ENCODE data around the gene BCAP31. TPM values are rescaled to one million over a fixed set of nuclear protein-coding genes. Genes with fewer than 3 reads are reported as not detected.
A peak's percentile ranks its signal among the peaks of the same experiment; 100 is the strongest.
"Not testable (repeated sequence)": the region's sequence is repeated elsewhere in the genome, so short reads cannot be mapped to it uniquely, and the experiment has no call there.

The BCAP31 gene
- total RNA-seq, 1 donor from 2014 or later, result 118 TPM

GRCh38 chrX:153714256-153714655 lies 9.9 kb downstream of the BCAP31 start:
- Mint-ChIP-seq H3K4me3 (no peak overlapping the region), H3K9me3 (peaks cover 6% of the 10 kb centered on the region), H3K27me3 (ENCODE audit: low read depth) (no peaks in the 10 kb centered on the region), H3K27ac (no peak overlapping the region), H3K36me3 (peaks cover 22% of the 10 kb centered on the region), H3K4me1 (no peaks in the 10 kb centered on the region)
- no peak for TF ChIP-seq CTCF (IDR thresholded peaks at IDR 0.05; ENCODE audit: unreplicated experiment)
- DNase-seq (ENCODE audit: low spot score in 2 of 2, unreplicated experiment in 2 of 2), result no peak

GRCh38 chrX:153709726-153710674 lies 14.2 kb downstream of the BCAP31 start:
- Mint-ChIP-seq H3K9me3 (no peaks in the 10 kb centered on the region), H3K27ac (no peak overlapping the region), H3K4me1 (peaks cover 3% of the 10 kb centered on the region), H3K4me3 (no peak overlapping the region), H3K27me3 (ENCODE audit: low read depth) (no peaks in the 10 kb centered on the region), H3K36me3 (peaks cover 13% of the 10 kb centered on the region)
- no peak for DNase-seq (ENCODE audit: low spot score in 2 of 2, unreplicated experiment in 2 of 2)
- no peak for TF ChIP-seq CTCF (IDR thresholded peaks at IDR 0.05; ENCODE audit: unreplicated experiment)

GRCh38 chrX:153708415-153708814 lies 15.8 kb downstream of the BCAP31 start:
- peak; percentile 33 for TF ChIP-seq CTCF (IDR thresholded peaks at IDR 0.05; ENCODE audit: unreplicated experiment)
- peaks cover 10% of the 10 kb centered on the region for H3K36me3 Mint-ChIP-seq
- peak in 1 of 2 experiments; percentile 76 for DNase-seq (ENCODE audit: low spot score in 2 of 2, unreplicated experiment in 2 of 2)
- peaks cover 3% of the 10 kb centered on the region for H3K4me1 Mint-ChIP-seq
- peak overlapping the region; percentile 6 for H3K27ac Mint-ChIP-seq
- H3K27me3 Mint-ChIP-seq (ENCODE audit: low read depth), result no peaks in the 10 kb centered on the region
- no peak overlapping the region for H3K4me3 Mint-ChIP-seq
- H3K9me3 Mint-ChIP-seq, result no peaks in the 10 kb centered on the region

GRCh38 chrX:153707406-153707805 lies 16.8 kb downstream of the BCAP31 start:
- no peak overlapping the region for H3K27ac Mint-ChIP-seq
- no peak for TF ChIP-seq CTCF (IDR thresholded peaks at IDR 0.05; ENCODE audit: unreplicated experiment)
- H3K36me3 Mint-ChIP-seq, result peaks cover 8% of the 10 kb centered on the region
- H3K27me3 Mint-ChIP-seq (ENCODE audit: low read depth), result no peaks in the 10 kb centered on the region
- H3K4me1 Mint-ChIP-seq, result peaks cover 3% of the 10 kb centered on the region
- no peak for DNase-seq (ENCODE audit: low spot score in 2 of 2, unreplicated experiment in 2 of 2)
- H3K9me3 Mint-ChIP-seq, result no peaks in the 10 kb centered on the region
- H3K4me3 Mint-ChIP-seq, result no peak overlapping the region

GRCh38 chrX:153706799-153707198 lies 17.4 kb downstream of the BCAP31 start:
- peaks cover 3% of the 10 kb centered on the region for H3K4me1 Mint-ChIP-seq
- no peaks in the 10 kb centered on the region for H3K27me3 Mint-ChIP-seq (ENCODE audit: low read depth)
- no peak for DNase-seq (ENCODE audit: low spot score in 2 of 2, unreplicated experiment in 2 of 2)
- no peak for TF ChIP-seq CTCF (IDR thresholded peaks at IDR 0.05; ENCODE audit: unreplicated experiment)
- no peak overlapping the region for H3K27ac Mint-ChIP-seq
- H3K36me3 Mint-ChIP-seq, result peaks cover 8% of the 10 kb centered on the region
- no peaks in the 10 kb centered on the region for H3K9me3 Mint-ChIP-seq
- H3K4me3 Mint-ChIP-seq, result no peak overlapping the region

GRCh38 chrX:153705403-153706060 lies 18.7 kb downstream of the BCAP31 start:
- not testable (repeated sequence) for DNase-seq (ENCODE audit: low spot score in 2 of 2, unreplicated experiment in 2 of 2); H3K9me3 Mint-ChIP-seq; H3K36me3 Mint-ChIP-seq; H3K4me3 Mint-ChIP-seq; H3K27me3 Mint-ChIP-seq (ENCODE audit: low read depth); H3K4me1 Mint-ChIP-seq; H3K27ac Mint-ChIP-seq

- H3K4me3 Mint-ChIP-seq; H3K27ac Mint-ChIP-seq; DNase-seq (ENCODE audit: low spot score in 2 of 2, unreplicated experiment in 2 of 2); H3K27me3 Mint-ChIP-seq (ENCODE audit: low read depth); H3K9me3 Mint-ChIP-seq; H3K36me3 Mint-ChIP-seq; H3K4me1 Mint-ChIP-seq: not testable (repeated sequence)
Observed at GRCh38 chrX:153704631-153705402, 19.4 kb downstream of the BCAP31 start.
